ENCODE measurements around the gene CD58. TPM values are rescaled to one million over a fixed set of nuclear protein-coding genes. Genes with fewer than 3 reads are reported as not detected.
"Not testable (repeated sequence)": the region's sequence is repeated elsewhere in the genome, so short reads cannot be mapped to it uniquely, and the experiment has no call there.

CD58 gene
- total RNA-seq, 2 experiments from 2014 or later: 23.6 to 25.1 TPM

DNA sequence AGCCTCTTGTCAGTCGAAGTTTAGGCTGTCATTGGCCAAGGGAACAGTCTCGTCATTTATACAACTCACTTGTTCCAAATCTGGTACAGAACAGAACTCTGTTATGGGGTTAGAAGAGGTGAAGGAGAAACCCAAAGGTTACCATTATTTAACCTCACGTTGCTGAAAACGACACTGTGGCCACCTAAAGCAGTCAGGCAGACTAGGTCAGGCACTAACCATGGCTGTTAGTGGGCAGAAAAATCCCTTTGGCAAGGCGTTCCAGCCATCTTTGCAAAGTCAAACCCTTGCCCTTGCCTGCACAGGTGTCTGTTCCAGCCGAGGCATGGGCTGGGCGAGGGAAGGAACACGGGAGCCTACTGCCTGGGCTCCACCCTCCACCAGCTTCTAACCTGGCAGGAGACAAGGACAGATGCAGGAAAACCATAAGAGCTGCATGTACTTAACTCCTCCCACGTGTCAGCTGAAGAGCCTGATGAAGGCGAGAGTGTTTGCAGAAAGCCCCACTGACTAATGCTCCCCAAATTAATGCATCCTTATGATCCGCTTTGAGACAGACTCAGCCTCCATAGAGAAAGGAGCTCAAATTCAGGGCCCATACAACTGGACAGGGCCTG lies 27.7 kb upstream of the CD58 start:
- DNase-seq; H3K27ac Mint-ChIP-seq; H3K9me3 Mint-ChIP-seq; H3K36me3 Mint-ChIP-seq; H3K4me1 Mint-ChIP-seq; ATAC-seq (ENCODE audit: low read depth); H3K4me3 Mint-ChIP-seq; POLR2A ChIA-PET: not testable (repeated sequence)
- peaks cover 13% of the 10 kb centered on the region for H3K27me3 Mint-ChIP-seq

DNA sequence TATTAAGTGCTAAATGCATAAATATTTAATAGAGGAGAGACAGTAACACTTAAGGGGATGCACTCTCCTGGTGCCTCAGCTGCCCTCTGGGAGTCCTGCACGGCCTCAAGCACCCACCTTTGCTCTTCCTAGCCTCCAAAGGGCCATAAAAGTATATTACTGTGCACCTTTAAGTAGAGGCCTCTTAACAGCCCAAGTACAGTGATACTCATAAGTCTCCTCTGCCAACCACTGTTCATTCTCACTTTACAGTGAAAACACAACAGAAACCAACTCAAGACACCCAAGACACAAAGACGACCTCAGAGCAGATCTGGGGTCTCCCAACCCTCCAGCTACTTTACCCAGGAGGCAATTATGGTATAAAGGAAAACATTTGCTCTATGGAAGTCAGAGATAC lies 26.6 kb upstream of the CD58 start:
- ATAC-seq (ENCODE audit: low read depth); H3K4me1 Mint-ChIP-seq; H3K4me3 Mint-ChIP-seq; H3K27ac Mint-ChIP-seq; H3K9me3 Mint-ChIP-seq; POLR2A ChIA-PET; H3K36me3 Mint-ChIP-seq; DNase-seq: not testable (repeated sequence)
- H3K27me3 Mint-ChIP-seq: peaks cover 13% of the 10 kb centered on the region

DNA sequence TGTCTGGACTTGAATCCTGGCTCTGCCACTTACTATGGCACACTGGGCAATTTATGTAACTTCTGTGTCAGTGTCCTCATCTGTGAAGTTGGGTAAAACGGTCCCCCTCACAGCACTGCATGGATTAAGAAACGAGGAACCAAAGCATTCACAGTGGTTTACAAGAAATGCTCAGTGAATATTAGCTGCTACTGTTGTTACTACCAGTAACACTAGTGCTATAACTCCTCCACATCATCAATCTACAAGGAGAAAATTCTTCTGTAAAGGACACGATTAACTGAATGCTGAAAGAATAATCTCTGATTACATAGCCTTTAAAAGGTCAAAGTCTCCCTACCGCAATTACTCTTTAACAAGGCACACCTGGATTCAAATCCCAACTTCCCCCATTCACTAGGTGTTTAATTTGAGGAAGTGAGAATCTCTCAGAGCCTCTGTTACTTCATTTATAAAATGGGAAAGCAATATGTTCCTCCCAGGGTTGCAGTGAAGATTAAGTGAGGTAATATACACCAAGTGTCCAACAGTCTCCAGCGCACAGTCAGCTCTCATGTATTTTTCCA lies 26.0 kb upstream of the CD58 start:
- ATAC-seq (ENCODE audit: low read depth); DNase-seq; H3K27ac Mint-ChIP-seq; POLR2A ChIA-PET; H3K4me1 Mint-ChIP-seq; H3K9me3 Mint-ChIP-seq; H3K36me3 Mint-ChIP-seq; H3K4me3 Mint-ChIP-seq: not testable (repeated sequence)
- H3K27me3 Mint-ChIP-seq: peaks cover 13% of the 10 kb centered on the region

DNA sequence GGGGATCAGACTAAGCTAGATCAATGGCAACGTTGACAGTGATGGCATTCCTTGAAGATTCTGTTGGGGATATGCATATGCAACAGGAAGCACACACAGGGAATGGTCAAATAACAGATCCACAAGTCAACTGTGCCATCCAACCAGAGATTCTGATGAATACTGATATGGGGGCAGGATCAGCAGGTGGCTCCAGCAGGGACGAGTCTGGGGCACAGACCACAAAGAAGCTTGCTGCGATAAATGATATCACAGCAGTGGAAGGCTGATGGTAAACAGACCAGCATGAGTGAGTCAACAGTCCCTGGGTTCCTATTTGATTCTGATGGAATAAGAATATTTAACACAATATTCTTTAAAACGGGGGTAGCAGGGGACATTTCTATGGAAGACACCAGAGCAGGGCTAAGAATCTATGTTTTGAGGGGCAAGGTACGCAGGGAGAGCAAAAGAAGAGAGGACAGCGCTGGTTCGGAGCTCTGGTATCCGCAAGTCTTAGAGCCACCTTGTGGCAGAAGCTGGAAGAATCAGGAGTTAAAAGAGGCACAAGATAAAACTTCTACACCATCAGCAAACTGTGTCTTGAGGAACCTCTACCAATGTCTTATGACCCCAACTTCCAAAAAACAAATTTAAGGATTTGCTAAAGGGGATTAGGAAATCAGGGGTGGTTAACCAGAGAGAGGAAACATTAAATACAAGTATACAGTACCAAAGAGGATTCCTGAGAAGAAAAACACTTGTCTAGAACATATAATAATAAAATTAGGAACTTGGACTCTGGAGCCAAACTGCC lies 25.3 kb upstream of the CD58 start:
- H3K36me3 Mint-ChIP-seq, H3K27ac Mint-ChIP-seq, H3K9me3 Mint-ChIP-seq, H3K4me1 Mint-ChIP-seq, POLR2A ChIA-PET, DNase-seq: not testable (repeated sequence)
- peak; percentile 63 for ATAC-seq (ENCODE audit: low read depth)
- H3K4me3 Mint-ChIP-seq: peak overlapping the region; percentile 57
- peaks cover 13% of the 10 kb centered on the region for H3K27me3 Mint-ChIP-seq

DNA sequence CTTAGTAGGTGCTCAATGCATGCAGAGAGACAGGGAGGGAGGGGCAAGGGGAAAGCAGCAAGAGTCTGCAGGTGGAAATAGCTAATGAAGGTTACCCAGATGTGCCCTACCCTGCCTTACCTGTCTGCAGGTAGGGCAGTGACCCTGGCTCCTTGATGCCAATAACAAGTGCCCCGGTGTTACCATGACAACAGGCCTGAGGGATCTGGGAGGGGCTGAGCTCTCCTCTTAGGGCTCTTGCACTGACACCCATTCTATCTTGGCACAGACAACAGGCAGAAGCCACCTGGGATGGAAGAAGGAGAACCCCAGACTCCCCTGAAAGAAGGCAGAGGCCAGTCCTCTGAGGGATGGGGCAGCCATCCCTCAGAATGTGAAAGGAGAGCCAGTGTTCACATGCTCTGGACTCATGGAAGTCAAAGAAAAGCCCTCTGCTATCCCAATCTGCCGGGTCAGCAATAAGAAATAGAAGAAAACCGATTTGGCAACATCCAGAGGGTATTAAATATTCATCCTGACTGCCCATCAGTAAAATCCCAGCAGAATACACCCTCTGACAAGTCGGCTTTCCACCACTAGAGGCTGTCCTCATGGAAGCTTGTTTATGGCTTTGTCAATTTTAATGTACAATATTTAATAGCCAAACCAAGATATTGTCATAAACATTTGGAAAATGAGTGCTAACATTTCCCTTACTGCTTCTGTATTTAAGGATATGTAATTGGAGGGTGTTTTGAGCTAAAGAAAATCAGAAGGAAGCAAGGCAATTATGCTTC lies 24.4 kb upstream of the CD58 start:
- H3K4me1 Mint-ChIP-seq; DNase-seq; ATAC-seq (ENCODE audit: low read depth); H3K4me3 Mint-ChIP-seq; H3K27ac Mint-ChIP-seq; H3K9me3 Mint-ChIP-seq; POLR2A ChIA-PET; H3K36me3 Mint-ChIP-seq: not testable (repeated sequence)
- peaks cover 13% of the 10 kb centered on the region for H3K27me3 Mint-ChIP-seq

DNA sequence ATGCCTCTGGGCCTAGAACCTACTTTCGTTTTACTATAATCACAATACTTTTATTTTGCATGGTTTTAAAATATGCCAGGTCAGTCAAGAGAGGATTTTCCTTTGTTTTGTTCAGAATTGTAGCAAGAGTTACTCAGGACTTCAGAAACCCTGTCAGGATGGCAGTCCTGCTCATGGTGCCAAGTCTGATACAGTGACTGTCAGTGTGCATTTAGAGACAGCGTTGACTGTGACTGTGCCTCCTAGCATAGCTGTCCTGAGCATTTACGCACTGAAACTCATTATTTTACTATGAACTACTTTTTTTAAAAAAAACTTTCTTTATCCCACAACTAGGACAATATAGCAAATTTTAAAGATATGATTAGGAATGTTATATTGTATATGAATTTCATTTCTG lies 23.2 kb upstream of the CD58 start:
- H3K36me3 Mint-ChIP-seq; H3K27ac Mint-ChIP-seq; H3K4me1 Mint-ChIP-seq; H3K4me3 Mint-ChIP-seq; DNase-seq; POLR2A ChIA-PET; H3K9me3 Mint-ChIP-seq; ATAC-seq (ENCODE audit: low read depth): not testable (repeated sequence)
- H3K27me3 Mint-ChIP-seq: peaks cover 16% of the 10 kb centered on the region

DNA sequence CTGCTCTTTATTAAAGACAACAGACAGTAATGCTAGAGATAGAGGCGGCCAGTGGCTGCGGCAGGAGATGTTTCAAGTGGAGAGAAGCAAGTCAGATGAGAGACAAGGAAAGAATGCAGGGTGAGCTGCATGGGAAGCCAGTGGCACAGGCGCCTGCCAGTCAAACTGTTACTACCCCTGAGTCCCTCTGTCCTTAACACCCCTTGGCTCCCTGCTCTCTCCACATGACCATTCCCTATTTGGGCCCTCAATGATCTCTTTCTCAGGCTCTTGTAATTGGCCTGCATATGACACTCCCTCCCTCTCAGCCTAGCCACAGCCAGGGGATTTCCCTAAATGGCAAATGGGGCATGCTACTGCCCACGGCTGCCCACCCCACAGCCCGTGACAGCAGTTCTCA lies 22.6 kb upstream of the CD58 start:
- H3K27ac Mint-ChIP-seq; H3K9me3 Mint-ChIP-seq; DNase-seq; H3K4me3 Mint-ChIP-seq; ATAC-seq (ENCODE audit: low read depth); POLR2A ChIA-PET; H3K4me1 Mint-ChIP-seq; H3K36me3 Mint-ChIP-seq: not testable (repeated sequence)
- peaks cover 16% of the 10 kb centered on the region for H3K27me3 Mint-ChIP-seq

DNA sequence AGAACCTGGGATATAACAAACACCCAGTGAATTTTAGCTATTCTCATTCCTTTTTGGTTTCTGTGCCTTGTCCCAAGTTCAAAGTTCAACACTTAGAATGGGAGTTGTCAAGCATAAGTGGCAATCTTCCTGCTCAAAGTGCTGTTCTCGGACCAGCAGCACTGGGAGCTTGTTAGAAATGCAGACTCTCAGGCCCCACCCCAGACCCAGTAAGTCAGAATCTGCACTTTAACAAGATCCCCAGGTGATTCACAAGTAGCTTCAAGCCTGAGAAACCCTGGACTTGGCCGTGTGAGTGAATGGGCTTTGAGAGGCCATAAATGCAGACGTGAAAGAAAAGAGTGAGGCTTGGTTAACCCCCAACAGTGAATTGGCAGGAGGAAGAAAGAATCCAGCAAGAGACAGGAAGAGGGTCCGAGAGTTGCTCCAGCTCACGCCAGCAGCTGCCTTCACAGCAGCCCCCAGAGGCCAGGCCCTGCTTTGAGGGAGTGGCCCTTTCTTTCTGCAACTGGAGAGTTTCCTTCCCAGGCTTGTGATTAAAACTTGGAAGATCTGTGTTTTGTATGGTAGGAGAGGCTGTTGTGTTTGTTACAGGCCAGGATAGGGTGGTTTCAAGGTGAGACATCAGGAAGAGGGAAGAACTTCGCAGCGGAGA lies 21.3 kb upstream of the CD58 start:
- DNase-seq; H3K36me3 Mint-ChIP-seq; H3K27ac Mint-ChIP-seq; H3K9me3 Mint-ChIP-seq; H3K4me1 Mint-ChIP-seq; ATAC-seq (ENCODE audit: low read depth); H3K4me3 Mint-ChIP-seq; POLR2A ChIA-PET: not testable (repeated sequence)
- H3K27me3 Mint-ChIP-seq: peaks cover 11% of the 10 kb centered on the region

DNA sequence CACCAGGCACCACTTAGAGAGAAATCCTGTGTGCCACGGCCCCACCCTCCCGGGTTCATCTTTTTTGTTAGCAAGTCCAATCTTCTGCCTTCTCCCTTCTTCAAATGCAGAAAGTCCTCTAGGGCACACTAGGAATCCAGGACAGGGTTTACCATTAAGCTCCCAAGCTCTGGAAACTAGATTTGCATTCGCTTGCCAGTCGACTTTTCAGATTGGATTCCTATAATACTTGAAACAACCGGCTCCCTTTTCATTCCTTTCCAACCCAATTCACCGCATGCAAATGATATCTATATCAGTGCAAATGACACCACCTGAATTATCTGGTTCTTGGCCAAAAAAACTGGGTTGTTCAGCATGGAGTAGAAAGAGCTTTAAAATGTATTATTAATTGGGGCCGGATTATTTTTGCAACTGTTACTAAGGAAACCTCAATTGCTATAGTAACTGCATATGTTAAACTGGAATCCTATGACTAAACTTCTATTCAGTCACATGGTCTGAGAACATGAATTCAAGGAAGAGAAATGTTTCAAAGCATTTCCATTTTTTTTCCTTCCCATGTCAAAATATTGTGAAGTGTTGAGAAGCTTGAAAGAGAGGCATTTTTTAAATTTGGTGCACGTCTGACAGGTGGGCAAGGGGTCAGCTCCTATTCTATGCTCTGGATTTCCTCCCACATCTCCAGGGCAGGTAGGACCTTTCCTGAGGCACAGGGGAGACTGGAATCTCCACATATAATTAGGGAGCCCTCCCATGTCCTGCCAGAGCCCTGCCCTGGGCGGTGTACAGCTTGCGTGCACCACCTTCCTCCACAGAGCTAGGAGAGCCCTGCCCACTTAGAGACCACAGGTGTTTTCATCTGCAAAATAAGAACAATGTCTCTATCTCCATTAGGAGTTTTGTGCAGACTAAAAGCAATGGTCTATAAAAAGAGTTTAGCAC lies 20.5 kb upstream of the CD58 start:
- H3K36me3 Mint-ChIP-seq; H3K27ac Mint-ChIP-seq; H3K27me3 Mint-ChIP-seq; DNase-seq; POLR2A ChIA-PET; H3K4me3 Mint-ChIP-seq; ATAC-seq (ENCODE audit: low read depth); H3K9me3 Mint-ChIP-seq; H3K4me1 Mint-ChIP-seq: not testable (repeated sequence)

DNA sequence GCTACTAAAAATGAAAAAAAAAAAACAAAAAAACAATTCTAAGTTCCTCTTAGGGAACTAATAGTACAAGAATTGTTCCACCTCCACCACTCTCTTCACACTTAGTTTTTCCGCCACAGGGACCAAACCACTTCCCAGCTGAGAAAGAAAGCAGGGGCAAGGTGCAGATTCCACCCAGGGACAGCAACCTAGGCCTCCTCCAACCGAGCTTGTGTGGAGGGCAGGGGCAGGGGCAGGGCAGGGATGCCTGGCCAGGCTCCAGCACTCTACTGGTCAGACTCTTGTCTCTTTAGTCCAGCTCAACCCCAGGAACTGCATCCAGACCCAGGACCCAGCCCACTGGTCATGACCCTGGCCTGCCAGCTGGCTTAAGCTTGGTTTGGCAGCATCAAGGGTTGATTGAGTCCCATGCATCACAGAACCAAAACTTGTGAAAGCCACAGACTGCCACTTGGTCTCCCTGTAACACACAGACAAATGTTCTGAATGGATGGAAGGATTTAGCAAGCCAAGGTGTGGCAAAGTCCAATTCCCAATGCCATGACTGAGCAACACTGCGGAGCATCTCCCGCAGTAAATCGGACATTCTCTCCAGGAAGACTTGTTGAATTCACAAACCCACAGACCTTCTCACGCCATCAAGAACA lies 19.7 kb upstream of the CD58 start:
- ATAC-seq (ENCODE audit: low read depth); DNase-seq; H3K9me3 Mint-ChIP-seq; H3K4me3 Mint-ChIP-seq; H3K4me1 Mint-ChIP-seq; H3K27me3 Mint-ChIP-seq; H3K27ac Mint-ChIP-seq; POLR2A ChIA-PET; H3K36me3 Mint-ChIP-seq: not testable (repeated sequence)

DNA sequence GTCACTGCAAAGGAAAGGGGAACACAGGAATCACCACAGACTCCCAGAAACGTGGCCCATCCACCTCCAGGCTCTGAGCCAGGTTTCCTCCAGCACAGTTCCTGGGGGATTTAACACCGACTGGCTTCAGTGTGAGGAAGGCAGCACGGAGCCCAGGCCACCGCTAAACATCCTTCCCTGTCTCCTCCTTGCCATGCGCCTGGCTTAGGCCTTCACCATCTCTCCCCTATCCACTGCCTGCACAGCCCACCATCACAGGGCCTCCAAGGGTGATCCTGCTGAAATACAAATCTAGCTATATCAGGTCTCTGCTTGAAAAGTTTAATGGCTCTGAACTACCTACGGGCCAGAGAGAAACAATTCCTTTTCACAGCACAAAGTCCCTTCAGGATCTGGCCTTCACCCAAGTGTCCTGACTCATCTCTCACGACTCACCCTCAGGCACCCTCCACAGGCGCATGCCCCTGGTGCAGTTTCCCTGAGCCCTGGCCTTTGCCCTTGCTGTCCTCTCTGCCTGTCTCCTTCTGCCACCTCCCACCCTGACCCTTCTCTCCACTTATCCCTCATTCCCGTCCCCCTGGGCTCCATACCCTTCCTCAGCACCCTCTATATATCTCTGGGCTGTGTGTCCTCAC lies 18.4 kb upstream of the CD58 start:
- H3K27ac Mint-ChIP-seq; ATAC-seq (ENCODE audit: low read depth); H3K4me1 Mint-ChIP-seq; H3K27me3 Mint-ChIP-seq; POLR2A ChIA-PET; DNase-seq; H3K4me3 Mint-ChIP-seq; H3K36me3 Mint-ChIP-seq; H3K9me3 Mint-ChIP-seq: not testable (repeated sequence)

Data from activated naive CD8-positive, alpha-beta T cell treated with anti-CD3 and anti-CD28 coated beads, Interleukin-2, amount 10 ng/mL, durations not matched to agents 7 days and 5 days (primary cell).